Measurements from ENCODE around the gene ITCH. TPM values are rescaled to one million over a fixed set of nuclear protein-coding genes. Genes with fewer than 3 reads are reported as not detected.

ITCH gene
- total RNA-seq, 1 experiment from 2014 or later: 63.9 TPM

GRCh38 chr20:34420146-34420545 is 57.1 kb downstream of the ITCH start:
- no peaks in the 10 kb centered on the region for H3K4me1 ChIP-seq (ENCODE audit: control insufficient read depth, insufficient read depth, low read length)
- in situ Hi-C loops (cut with HindIII; ENCODE audit: low pct_unique_long_range_greater_than_20kb, low sequenced_read_pairs) (no loop called here), intact Hi-C loops (cut with micrococcal nuclease; ENCODE audit: unreplicated experiment) (no loop called here)
- no peak overlapping the region for H3K4me3 ChIP-seq (ENCODE audit: low read depth in 2 of 2, low read length in 2 of 2)
- no peak for ATAC-seq
- ChIA-PET POLR2A (no interaction called here), CTCF (no interaction called here)
- no peaks in the 10 kb centered on the region for H3K9me3 ChIP-seq (ENCODE audit: control insufficient read depth, insufficient read depth, low read depth, low read length)
- no peak for DNase-seq (ENCODE audit: low read depth, low spot score)
- no peaks in the 10 kb centered on the region for H3K27me3 ChIP-seq (ENCODE audit: control insufficient read depth, insufficient read depth, low read length)
- peaks cover 20% of the 10 kb centered on the region; the same call in 1 of the 2 replicates for H3K36me3 ChIP-seq (ENCODE audit: control insufficient read depth, insufficient read depth, low read length)
- no peak overlapping the region for H3K27ac ChIP-seq (ENCODE audit: low read length)
- no TSS peak for BruUV-seq (replicated peaks)
- TF ChIP-seq SIN3A (IDR thresholded peaks at IDR 0.05; ENCODE audit: borderline replicate concordance, insufficient read depth, low read depth, low read length) (no peak), POLR2AphosphoS5 (IDR thresholded peaks at IDR 0.05; ENCODE audit: low read depth, low read length) (no peak), REST (IDR thresholded peaks at IDR 0.05; ENCODE audit: insufficient read depth in 1 of 2, low read depth in 2 of 2, low read length in 1 of 2) (no peak), TCF7L2 (IDR thresholded peaks at IDR 0.05; ENCODE audit: low read depth, low read length) (no peak)
- TF ChIP-seq, protein P1, sequence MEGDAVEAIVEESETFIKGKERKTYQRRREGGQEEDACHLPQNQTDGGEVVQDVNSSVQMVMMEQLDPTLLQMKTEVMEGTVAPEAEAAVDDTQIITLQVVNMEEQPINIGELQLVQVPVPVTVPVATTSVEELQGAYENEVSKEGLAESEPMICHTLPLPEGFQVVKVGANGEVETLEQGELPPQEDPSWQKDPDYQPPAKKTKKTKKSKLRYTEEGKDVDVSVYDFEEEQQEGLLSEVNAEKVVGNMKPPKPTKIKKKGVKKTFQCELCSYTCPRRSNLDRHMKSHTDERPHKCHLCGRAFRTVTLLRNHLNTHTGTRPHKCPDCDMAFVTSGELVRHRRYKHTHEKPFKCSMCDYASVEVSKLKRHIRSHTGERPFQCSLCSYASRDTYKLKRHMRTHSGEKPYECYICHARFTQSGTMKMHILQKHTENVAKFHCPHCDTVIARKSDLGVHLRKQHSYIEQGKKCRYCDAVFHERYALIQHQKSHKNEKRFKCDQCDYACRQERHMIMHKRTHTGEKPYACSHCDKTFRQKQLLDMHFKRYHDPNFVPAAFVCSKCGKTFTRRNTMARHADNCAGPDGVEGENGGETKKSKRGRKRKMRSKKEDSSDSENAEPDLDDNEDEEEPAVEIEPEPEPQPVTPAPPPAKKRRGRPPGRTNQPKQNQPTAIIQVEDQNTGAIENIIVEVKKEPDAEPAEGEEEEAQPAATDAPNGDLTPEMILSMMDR (IDR thresholded peaks at IDR 0.05): no peak

DNA sequence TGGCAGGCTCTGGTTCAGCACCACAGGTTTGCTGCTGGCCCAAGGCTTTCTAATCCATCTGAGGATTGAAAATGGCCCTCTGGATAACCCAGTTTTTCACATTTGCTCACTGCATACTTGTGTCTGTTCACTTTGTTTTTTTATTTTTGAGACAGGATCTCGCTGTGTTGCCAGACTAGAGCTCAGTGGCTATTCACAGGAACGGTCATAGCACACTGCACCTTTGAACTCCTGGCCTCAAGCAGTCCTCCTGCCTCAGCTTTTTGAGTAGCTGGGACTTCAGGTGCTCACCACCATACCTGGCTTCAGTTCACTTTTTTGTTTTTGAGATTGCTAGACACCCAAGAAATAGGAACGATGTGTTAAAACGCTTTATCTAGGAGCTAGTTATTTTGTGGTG is 57.9 kb downstream of the ITCH start:
- ATAC-seq: no peak
- Histone ChIP-seq H3K27me3 (ENCODE audit: control insufficient read depth, insufficient read depth, low read length) (no peaks in the 10 kb centered on the region), H3K4me3 (ENCODE audit: low read depth in 2 of 2, low read length in 2 of 2) (no peak overlapping the region), H3K36me3 (ENCODE audit: control insufficient read depth, insufficient read depth, low read length) (peaks cover 20% of the 10 kb centered on the region; the same call in 1 of the 2 replicates), H3K4me1 (ENCODE audit: control insufficient read depth, insufficient read depth, low read length) (no peaks in the 10 kb centered on the region), H3K27ac (ENCODE audit: low read length) (no peak overlapping the region), H3K9me3 (ENCODE audit: control insufficient read depth, insufficient read depth, low read depth, low read length) (no peaks in the 10 kb centered on the region)
- TF ChIP-seq TCF7L2 (IDR thresholded peaks at IDR 0.05; ENCODE audit: low read depth, low read length) (no peak), POLR2AphosphoS5 (IDR thresholded peaks at IDR 0.05; ENCODE audit: low read depth, low read length) (no peak), REST (IDR thresholded peaks at IDR 0.05; ENCODE audit: insufficient read depth in 1 of 2, low read depth in 2 of 2, low read length in 1 of 2) (no peak), SIN3A (IDR thresholded peaks at IDR 0.05; ENCODE audit: borderline replicate concordance, insufficient read depth, low read depth, low read length) (no peak)
- TF ChIP-seq, protein P1 (IDR thresholded peaks at IDR 0.05): no peak
- DNase-seq (ENCODE audit: low read depth, low spot score): no peak
- BruUV-seq (replicated peaks): no TSS peak
- in situ Hi-C loops (cut with HindIII; ENCODE audit: low pct_unique_long_range_greater_than_20kb, low sequenced_read_pairs): no loop called here
- CTCF ChIA-PET: no interaction called here
- POLR2A ChIA-PET: no interaction called here
- intact Hi-C loops (cut with micrococcal nuclease; ENCODE audit: unreplicated experiment): no loop called here
